HUES6 (cell line): ENCODE data around the gene TMPRSS13.
"Not testable (repeated sequence)": the region's sequence is repeated elsewhere in the genome, so short reads cannot be mapped to it uniquely, and the experiment has no call there.

ENCODE experiments used
- H3K27ac ChIP-seq: 2 replicates; pipeline ENCODE4 v1.7.0; 2013; ENCODE audit warnings: low read depth, mild to moderate bottlenecking, low read length, inconsistent platforms
- H3K27me3 ChIP-seq: 2 replicates; pipeline ENCODE4 v1.6.1; 2013; ENCODE audit warnings: low read length; ENCODE audit not compliant: control insufficient read depth, insufficient read depth
- H3K36me3 ChIP-seq: 2 replicates; pipeline ENCODE4 v1.6.1; 2013; ENCODE audit warnings: low read length; ENCODE audit not compliant: control insufficient read depth, insufficient read depth
- H3K4me1 ChIP-seq: 2 replicates; pipeline ENCODE4 v1.6.1; 2013; ENCODE audit warnings: low read length; ENCODE audit not compliant: control insufficient read depth, insufficient read depth
- H3K4me3 ChIP-seq: 2 replicates; pipeline ENCODE4 v1.5.1; 2013; ENCODE audit warnings: low read depth, low read length
- H3K9ac ChIP-seq: one replicate; pipeline ENCODE4 v1.6.1; 2013; ENCODE audit warnings: mild to moderate bottlenecking, low read length
- H3K9me3 ChIP-seq: 2 replicates; pipeline ENCODE4 v1.6.1; 2013; ENCODE audit warnings: low read depth, low read length; ENCODE audit not compliant: control insufficient read depth, insufficient read depth

TMPRSS13 gene

DNA sequence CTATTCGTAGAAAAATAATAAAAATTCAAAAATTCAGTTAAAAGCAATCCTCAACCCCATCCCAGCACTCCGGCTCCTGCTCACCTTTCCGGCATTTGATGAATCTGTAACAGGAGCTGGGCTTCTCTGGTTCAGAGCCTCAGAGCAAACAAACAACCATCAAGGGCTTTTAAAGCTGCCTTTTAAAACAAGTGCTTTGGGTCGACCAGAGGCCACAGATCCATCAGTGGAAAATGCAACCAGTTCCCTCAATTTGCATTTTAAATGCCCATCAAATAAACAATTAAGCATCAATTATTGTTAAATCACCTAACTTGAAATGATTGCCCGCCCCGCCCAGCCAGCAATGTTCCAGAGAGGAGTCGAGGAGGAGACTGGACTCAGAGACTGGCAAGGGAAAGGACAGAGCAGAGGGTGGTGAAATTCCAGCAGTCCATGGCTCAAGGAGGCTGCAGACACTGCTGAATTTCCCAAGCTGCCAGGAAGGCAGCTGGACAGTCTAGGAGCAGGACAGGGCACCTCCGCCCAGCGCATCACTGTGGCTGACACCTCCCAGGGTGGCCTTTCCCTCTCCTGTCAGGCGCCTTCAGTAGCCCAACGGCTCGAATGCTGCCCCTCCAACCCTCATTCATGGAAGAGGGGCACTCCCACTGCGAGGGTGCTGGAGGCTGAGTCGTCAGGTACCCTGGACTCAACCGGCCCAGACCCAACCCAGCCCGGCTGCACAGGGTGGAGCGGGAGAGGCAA, 60.2 kb downstream of the TMPRSS13 start:
- Histone ChIP-seq H3K4me3 (peak overlapping the region; percentile 26; the same call in 1 of the 2 replicates), H3K27ac (no peak overlapping the region), H3K36me3 (no peaks in the 10 kb centered on the region), H3K9ac (no peak overlapping the region), H3K4me1 (peaks cover 31% of the 10 kb centered on the region), H3K27me3 (peaks cover 64% of the 10 kb centered on the region), H3K9me3 (no peaks in the 10 kb centered on the region)

DNA sequence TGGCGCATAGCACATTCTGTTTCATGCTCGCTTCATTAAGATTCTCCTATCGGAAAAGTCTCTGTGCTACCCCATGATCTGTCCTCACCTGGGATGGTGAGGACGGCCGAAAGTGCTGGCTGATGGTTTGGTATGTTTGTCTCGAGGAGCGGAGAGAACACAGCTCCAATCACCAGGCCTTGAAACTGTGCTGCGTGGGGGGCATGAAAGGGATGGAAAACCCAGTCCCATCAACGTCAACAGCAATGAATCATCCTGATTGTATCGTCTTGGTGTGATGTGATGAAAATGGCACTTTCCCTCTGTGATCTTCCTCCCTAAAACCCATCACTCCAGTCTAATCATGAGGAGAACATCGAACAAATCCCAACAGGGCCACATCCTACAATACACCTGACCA, 61.1 kb downstream of the TMPRSS13 start:
- Histone ChIP-seq H3K27me3 (peaks cover 55% of the 10 kb centered on the region), H3K36me3 (no peaks in the 10 kb centered on the region)

GRCh38 chr11:117866526-117866925, 62.7 kb downstream of the TMPRSS13 start:
- Histone ChIP-seq H3K4me3 (no peak overlapping the region), H3K4me1 (peaks cover 41% of the 10 kb centered on the region), H3K9me3 (no peaks in the 10 kb centered on the region), H3K27me3 (peaks cover 39% of the 10 kb centered on the region; the same call in 1 of the 2 replicates), H3K27ac (no peak overlapping the region), H3K36me3 (no peaks in the 10 kb centered on the region), H3K9ac (no peak overlapping the region)

More for the DNA sequence above, 61.1 kb downstream of the TMPRSS13 start:
- Histone ChIP-seq H3K4me1 (peaks cover 31% of the 10 kb centered on the region), H3K4me3 (no peak overlapping the region), H3K9ac (no peak overlapping the region), H3K9me3 (no peaks in the 10 kb centered on the region), H3K27ac (no peak overlapping the region)

- Histone ChIP-seq H3K4me1 (peaks cover 45% of the 10 kb centered on the region), H3K27me3 (peaks cover 32% of the 10 kb centered on the region; the same call in 1 of the 2 replicates)
- H3K9me3 ChIP-seq, H3K4me3 ChIP-seq, H3K9ac ChIP-seq, H3K27ac ChIP-seq, H3K36me3 ChIP-seq: not testable (repeated sequence)
Measured at GRCh38 chr11:117865546-117865945, 63.7 kb downstream of the TMPRSS13 start.

- peaks cover 24% of the 10 kb centered on the region for H3K4me1 ChIP-seq
- H3K27me3 ChIP-seq = peaks cover 17% of the 10 kb centered on the region; the same call in 1 of the 2 replicates
- H3K27ac ChIP-seq = no peak overlapping the region
- no peaks in the 10 kb centered on the region for H3K36me3 ChIP-seq
- H3K9ac ChIP-seq = no peak overlapping the region
- H3K9me3 ChIP-seq = no peaks in the 10 kb centered on the region
- H3K4me3 ChIP-seq = no peak overlapping the region
Measured at GRCh38 chr11:117863383-117863782, 65.8 kb downstream of the TMPRSS13 start.

DNA sequence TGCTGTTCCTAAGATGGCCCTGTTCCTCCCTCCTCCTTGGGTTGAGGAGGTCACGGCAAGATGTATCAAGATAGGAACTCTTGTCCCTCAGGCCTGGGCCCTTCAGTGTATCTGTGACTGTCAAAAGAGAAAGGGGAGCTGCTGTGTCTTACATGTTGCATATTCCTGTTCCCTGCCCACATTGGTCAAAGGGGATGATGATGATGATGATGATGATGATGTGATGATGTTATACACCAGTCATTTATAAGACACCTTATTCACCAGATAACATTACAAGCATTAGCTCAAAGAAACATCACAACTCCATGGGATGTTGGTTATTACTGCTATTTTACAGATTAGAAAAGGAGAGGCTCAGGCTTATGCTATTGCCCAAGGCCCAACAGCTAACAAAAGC, 66.4 kb downstream of the TMPRSS13 start:
- Histone ChIP-seq H3K4me3 (no peak overlapping the region), H3K9ac (no peak overlapping the region), H3K27ac (no peak overlapping the region), H3K9me3 (no peaks in the 10 kb centered on the region), H3K27me3 (peaks cover 10% of the 10 kb centered on the region; the same call in 1 of the 2 replicates), H3K4me1 (peaks cover 17% of the 10 kb centered on the region), H3K36me3 (no peaks in the 10 kb centered on the region)

- H3K4me3 ChIP-seq = no peak overlapping the region
- no peak overlapping the region for H3K27ac ChIP-seq
- H3K9ac ChIP-seq = no peak overlapping the region
- no peaks in the 10 kb centered on the region for H3K36me3 ChIP-seq
- H3K27me3 ChIP-seq = peaks cover 5% of the 10 kb centered on the region; the same call in 1 of the 2 replicates
- no peaks in the 10 kb centered on the region for H3K9me3 ChIP-seq
- H3K4me1 ChIP-seq = peaks cover 16% of the 10 kb centered on the region
Measured at GRCh38 chr11:117862019-117862725, 67.0 kb downstream of the TMPRSS13 start.

DNA sequence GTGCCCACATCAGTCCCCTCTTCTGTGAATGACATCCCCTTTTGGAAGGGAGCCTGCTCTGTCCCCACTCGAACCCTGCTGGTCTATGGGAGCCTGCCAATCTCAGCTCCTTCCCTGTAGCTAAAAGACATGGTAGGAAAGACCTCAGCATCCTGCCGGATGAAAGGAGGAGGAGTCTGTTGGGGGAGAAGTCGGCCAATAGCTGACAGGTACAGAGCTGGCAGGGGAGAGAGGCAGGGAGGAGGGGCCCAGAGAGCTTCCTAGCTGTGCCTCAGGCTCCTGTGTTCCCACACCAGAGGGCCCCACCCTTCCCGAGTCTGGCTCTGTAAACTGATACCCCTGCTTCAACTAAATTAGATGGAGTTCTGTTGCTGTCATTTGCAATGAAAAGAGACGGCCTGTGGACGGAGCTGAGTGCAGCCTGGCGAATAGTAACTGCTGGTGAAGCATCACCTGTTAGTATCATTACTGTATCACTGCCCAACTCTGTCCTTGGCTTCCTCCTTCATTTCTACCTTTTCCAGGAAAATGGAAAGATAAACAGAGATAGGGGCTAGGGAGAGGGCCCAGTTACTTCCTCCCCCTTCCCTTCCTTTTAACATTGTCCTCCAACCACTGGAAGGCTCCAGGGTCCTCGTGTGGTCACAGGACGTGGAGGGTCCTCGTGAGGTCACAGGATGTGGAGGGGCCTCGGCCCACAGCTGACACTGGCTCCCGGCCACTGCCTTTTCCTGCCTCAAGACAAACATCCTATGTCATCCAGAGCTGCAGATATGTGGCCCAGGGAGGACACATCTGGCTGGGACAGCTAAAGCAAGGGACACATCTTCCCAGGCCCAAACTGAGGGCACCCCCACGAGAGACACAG, 67.8 kb downstream of the TMPRSS13 start:
- Histone ChIP-seq H3K4me1 (peaks cover 16% of the 10 kb centered on the region), H3K27me3 (no peaks in the 10 kb centered on the region; the same call in 1 of the 2 replicates), H3K9me3 (no peaks in the 10 kb centered on the region), H3K9ac (no peak overlapping the region), H3K4me3 (no peak overlapping the region), H3K36me3 (no peaks in the 10 kb centered on the region), H3K27ac (no peak overlapping the region)

- H3K4me3 ChIP-seq = no peak overlapping the region
- H3K36me3 ChIP-seq = no peaks in the 10 kb centered on the region
- H3K4me1 ChIP-seq = peaks cover 22% of the 10 kb centered on the region
- H3K27ac ChIP-seq = no peak overlapping the region
- H3K9ac ChIP-seq = no peak overlapping the region
- no peaks in the 10 kb centered on the region for H3K9me3 ChIP-seq
- H3K27me3 ChIP-seq = no peaks in the 10 kb centered on the region
Measured at GRCh38 chr11:117860139-117860538, 69.1 kb downstream of the TMPRSS13 start.

DNA sequence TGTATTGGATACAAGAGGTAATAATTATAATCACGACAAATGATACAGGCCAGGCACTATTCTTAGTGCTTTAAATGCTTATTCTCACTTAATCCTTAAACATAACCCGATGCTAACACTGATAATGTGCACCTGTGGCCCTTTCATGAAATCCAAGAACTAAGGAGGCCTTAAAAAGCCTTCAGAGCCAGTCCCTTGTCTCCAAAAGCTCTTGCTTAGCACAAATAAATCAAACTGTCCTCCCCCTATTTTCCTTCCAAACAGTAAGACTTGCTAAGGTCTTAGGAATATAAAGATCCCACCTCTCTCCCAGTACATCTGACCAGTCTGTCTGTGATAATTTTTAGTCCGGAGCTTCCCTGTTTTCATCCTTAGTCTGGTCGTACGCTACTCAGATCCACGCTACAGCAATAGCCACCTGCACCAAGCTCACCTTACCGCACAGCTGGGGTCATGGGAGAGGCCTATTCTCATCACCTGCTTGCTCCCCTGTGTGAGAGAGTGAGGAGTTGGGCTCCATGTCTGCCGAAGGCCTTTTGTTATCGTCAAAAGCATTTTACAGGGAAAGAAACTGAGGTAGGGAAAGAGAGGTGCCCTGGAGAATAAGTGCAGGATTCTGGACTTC, 69.6 kb downstream of the TMPRSS13 start:
- H3K9me3 ChIP-seq = no peaks in the 10 kb centered on the region
- no peak overlapping the region for H3K27ac ChIP-seq
- H3K4me1 ChIP-seq = peaks cover 22% of the 10 kb centered on the region
- no peak overlapping the region for H3K4me3 ChIP-seq
- no peaks in the 10 kb centered on the region for H3K27me3 ChIP-seq
- H3K36me3 ChIP-seq = no peaks in the 10 kb centered on the region
- no peak overlapping the region for H3K9ac ChIP-seq
